Kidney (tissue), 14 donors: ENCODE results near the gene SPEM2. TPM values are rescaled to one million over a fixed set of nuclear protein-coding genes. Genes with fewer than 3 reads are reported as not detected.

ENCODE experiments used
- DNase-seq, 5 donors: peaks; one replicate each; pipeline ENCODE4 v3.0.0-alpha.2; 2013 to 2020
- FAIRE-seq: peaks from 2 replicates; lab custom pipeline; 2012; peaks lifted over from hg19 to GRCh38; lab: Jason Lieb, UNC
- H3K27ac ChIP-seq, 2 donors: one replicate each; pipeline ENCODE4 v1.7.0; 2013; ENCODE audit warnings: low read depth in 2 of 2, low read length in 2 of 2, inconsistent platforms in 1 of 2
- H3K27me3 ChIP-seq: one replicate; pipeline ENCODE4 v1.7.1; 2013; ENCODE audit warnings: low read length, inconsistent platforms; ENCODE audit not compliant: control insufficient read depth, insufficient read depth
- H3K36me3 ChIP-seq, 3 donors: one replicate each; pipeline versions ENCODE4 v1.7.0 to v1.7.1; 2013; ENCODE audit warnings: low read length in 3 of 3, control low read depth in 1 of 3, inconsistent platforms in 1 of 3; ENCODE audit not compliant: insufficient read depth in 3 of 3, control insufficient read depth in 2 of 3
- H3K4me1 ChIP-seq, 3 donors: one replicate each; pipeline versions ENCODE4 v1.7.0 to v1.7.1; 2013; ENCODE audit warnings: low read length in 3 of 3, inconsistent platforms in 1 of 3, low read depth in 1 of 3; ENCODE audit not compliant: control insufficient read depth in 2 of 3, insufficient read depth in 2 of 3
- H3K4me3 ChIP-seq, 3 donors: one replicate each; pipeline versions ENCODE4 v1.7.0 to v1.8.1; 2013; ENCODE audit warnings: low read length in 3 of 3, control low read depth in 1 of 3, inconsistent platforms in 1 of 3
- H3K9ac ChIP-seq, 3 donors: one replicate each; pipeline versions ENCODE4 v1.7.0 to v1.7.1; 2013; ENCODE audit warnings: low read length in 3 of 3, control low read depth in 1 of 3, inconsistent platforms in 1 of 3
- H3K9me3 ChIP-seq, 3 donors: one replicate each; pipeline versions ENCODE4 v1.7.0 to v1.7.1; 2013; ENCODE audit warnings: low read length in 3 of 3, control low read depth in 1 of 3, inconsistent platforms in 1 of 3; ENCODE audit not compliant: control insufficient read depth in 2 of 3, insufficient read depth in 1 of 3
- CTCF ChIP-seq: IDR thresholded peaks from 3 replicates; pipeline ENCODE4 v1.5.1; 2012; ENCODE audit warnings: mild to moderate bottlenecking, moderate library complexity, borderline replicate concordance; ENCODE audit not compliant: insufficient read depth; ENCODE audit errors: extremely low read depth
- intact Hi-C: fragments of 100-400 bp; cut with DNase I; formaldehyde crosslinking; loops from one replicate; pipeline ENCODE4 v1.11.1; 2022
- polyA plus RNA-seq: library from polyadenylated mRNA; stranded (reverse); fragments of 350-450 nt; fragmentation: Illumina TruSeq; extraction: RNeasy Lipid Tissue Mini Kit (QIAGEN cat#74804); gene quantifications from one replicate; pipeline ENCODE4 v1.2.3, GENCODE V29; 2014; ENCODE audit warnings: low read depth, low replicate concordance; ENCODE audit not compliant: insufficient read depth
- total RNA-seq: library from RNA; stranded (reverse); fragmentation: NEBNext Ultra II Directional; extraction: Animal tissue kit (Norgen Biotek cat#: 25700); gene quantifications from one replicate; pipeline ENCODE4 v1.2.1, GENCODE V29; 2021
- donor health status: control.
- donor health status: control.
- donor health status: control.
- donor health status: control.
- donor health status: control.
- donor health status: DM: yes; HTN: yes; CAD: no.
- donor health status: Normal renal cell carcinoma (clear cell type).

SPEM2 gene
- total and polyA plus RNA-seq, 2 donors from 2014 or later: not detected

GRCh38 chr17:7418472-7419152 lies 6.8 kb upstream of the SPEM2 start:
- intact Hi-C loops: no loop called here
- H3K4me1 ChIP-seq: no peaks in the 10 kb centered on the region
- H3K9ac ChIP-seq: no peak overlapping the region
- DNase-seq (no peak), FAIRE-seq (no peak)
- no peak overlapping the region for H3K4me3 ChIP-seq
- H3K27me3 ChIP-seq: no peaks in the 10 kb centered on the region
- TF ChIP-seq CTCF: no peak
- no peak overlapping the region for H3K27ac ChIP-seq
- H3K9me3 ChIP-seq: no peaks in the 10 kb centered on the region
- H3K36me3 ChIP-seq: no peaks in the 10 kb centered on the region

- Histone ChIP-seq H3K9me3 (no peaks in the 10 kb centered on the region), H3K27me3 (no peaks in the 10 kb centered on the region), H3K9ac (no peak within 1 kb of the TSS), H3K4me3 (no peak within 1 kb of the TSS), H3K4me1 (no peaks in the 10 kb centered on the region), H3K36me3 (no peaks in the 10 kb centered on the region), H3K27ac (no peak within 1 kb of the TSS)
- FAIRE-seq (no peak), DNase-seq (peak in 4 of 5 donors; percentile 72 to 81 (median 77))
- intact Hi-C loops: no loop called here
- no peak for TF ChIP-seq CTCF
Measured at GRCh38 chr17:7419819-7420610, 5.4 kb upstream of the SPEM2 start, which contains the start of gene SPEM1. SPEM1 (plus strand) TSS chr17:7420324; CDS start chr17:7420385, 61 bp downstream.

- FAIRE-seq: no peak
- Histone ChIP-seq H3K9me3 (no peaks in the 10 kb centered on the region), H3K27ac (no peak overlapping the region), H3K4me3 (no peak overlapping the region), H3K27me3 (no peaks in the 10 kb centered on the region), H3K4me1 (no peaks in the 10 kb centered on the region), H3K36me3 (no peaks in the 10 kb centered on the region), H3K9ac (no peak overlapping the region)
- DNase-seq: no peak
- no peak for TF ChIP-seq CTCF
- intact Hi-C loops: no loop called here
Measured at GRCh38 chr17:7421186-7421585, 4.2 kb upstream of the SPEM2 start.
